Germinal center (tissue), 1 donor: ENCODE data around the gene LZTFL1.

Source experiments
- DNase-seq: peaks from one replicate; pipeline ENCODE4 v3.0.0; 2012; ENCODE audit warnings: mixed read lengths, low spot score

The LZTFL1 gene

GRCh38 chr3:45785605-45786150, 56.2 kb downstream of the LZTFL1 start:
- no peak for DNase-seq

GRCh38 chr3:45783667-45784066, 58.3 kb downstream of the LZTFL1 start:
- DNase-seq, result no peak

GRCh38 chr3:45782381-45782780, 59.5 kb downstream of the LZTFL1 start:
- no peak for DNase-seq

GRCh38 chr3:45781841-45782240, 60.1 kb downstream of the LZTFL1 start:
- no peak for DNase-seq

- DNase-seq, result no peak
Observed at GRCh38 chr3:45781271-45781670, 60.6 kb downstream of the LZTFL1 start.

- no peak for DNase-seq
Observed at GRCh38 chr3:45779746-45780735, 61.9 kb downstream of the LZTFL1 start.

GRCh38 chr3:45778761-45779201, 63.1 kb downstream of the LZTFL1 start:
- no peak for DNase-seq

GRCh38 chr3:45777746-45778386, 64.1 kb downstream of the LZTFL1 start:
- no peak for DNase-seq

GRCh38 chr3:45777111-45777745, 64.7 kb downstream of the LZTFL1 start:
- no peak for DNase-seq

- DNase-seq, result no peak
Observed at GRCh38 chr3:45776611-45777010, 65.3 kb downstream of the LZTFL1 start.

- DNase-seq, result no peak
Observed at GRCh38 chr3:45776301-45776595, 65.7 kb downstream of the LZTFL1 start.

GRCh38 chr3:45775571-45776300, 66.2 kb downstream of the LZTFL1 start:
- DNase-seq, result no peak

GRCh38 chr3:45774581-45775521, 67.1 kb downstream of the LZTFL1 start:
- no peak for DNase-seq

GRCh38 chr3:45773714-45774449, 68.0 kb downstream of the LZTFL1 start:
- no peak for DNase-seq
